NCI-H446 treated with DMSO at 0.1 percent for 48 hours (cell line): ENCODE results near the gene MAP2K4.

Experiments used
- DNase-seq: peaks from one replicate; lab custom pipeline; 2025; lab: John Stamatoyannopoulos, UW

The MAP2K4 gene

GRCh38 chr17:12178644-12179330 is 158.1 kb downstream of the MAP2K4 start:
- DNase-seq: no peak

GRCh38 chr17:12180644-12181261 is 160.1 kb downstream of the MAP2K4 start:
- DNase-seq: no peak

GRCh38 chr17:12187658-12188057 is 167.0 kb downstream of the MAP2K4 start:
- no peak for DNase-seq

GRCh38 chr17:12193144-12193735 is 172.6 kb downstream of the MAP2K4 start:
- DNase-seq: no peak
